ENCODE data around the gene IFI27L1. TPM values are rescaled to one million over a fixed set of nuclear protein-coding genes. Genes with fewer than 3 reads are reported as not detected.

IFI27L1 gene
- total RNA-seq, 4 donors from 2014 or later = 6.2 to 22.6 (median 10.3) TPM

DNA sequence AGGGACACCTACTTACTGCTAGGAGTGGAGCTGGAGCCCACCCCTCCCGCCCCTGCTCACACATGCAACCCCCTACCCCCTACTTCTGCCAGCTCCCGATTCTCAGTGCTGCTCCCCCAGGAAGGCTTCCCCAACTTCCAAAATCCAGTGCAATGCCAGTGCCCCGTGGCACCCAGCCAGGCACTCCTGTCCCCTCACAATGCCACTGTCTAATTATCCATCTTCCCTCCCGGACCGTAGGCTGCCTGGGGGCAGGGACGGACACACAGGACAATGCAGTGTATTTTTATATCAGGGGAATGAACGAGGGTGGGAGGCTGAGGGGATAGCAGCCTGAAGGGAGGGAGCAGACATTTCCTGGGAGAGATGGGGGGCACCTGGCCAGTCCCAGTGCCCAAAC, 42.6 kb upstream of the IFI27L1 start:
- no peak overlapping the region for H3K4me3 ChIP-seq (ENCODE audit: low read depth, poor library complexity, severe bottlenecking)
- 79 to 90% methylated on average over 6 of the region's 7 CpGs for WGBS, 2 donors
- intact Hi-C loops (cut with DNase I; ENCODE audit: low total_unique reads) = loop anchor here (5.0 kb wide), 1 partner anchor 99 kb away; no protein-coding TSS in a partner anchor
- no peak for TF ChIP-seq POLR2A (IDR thresholded peaks at IDR 0.05)
- TF ChIP-seq, protein P1, sequence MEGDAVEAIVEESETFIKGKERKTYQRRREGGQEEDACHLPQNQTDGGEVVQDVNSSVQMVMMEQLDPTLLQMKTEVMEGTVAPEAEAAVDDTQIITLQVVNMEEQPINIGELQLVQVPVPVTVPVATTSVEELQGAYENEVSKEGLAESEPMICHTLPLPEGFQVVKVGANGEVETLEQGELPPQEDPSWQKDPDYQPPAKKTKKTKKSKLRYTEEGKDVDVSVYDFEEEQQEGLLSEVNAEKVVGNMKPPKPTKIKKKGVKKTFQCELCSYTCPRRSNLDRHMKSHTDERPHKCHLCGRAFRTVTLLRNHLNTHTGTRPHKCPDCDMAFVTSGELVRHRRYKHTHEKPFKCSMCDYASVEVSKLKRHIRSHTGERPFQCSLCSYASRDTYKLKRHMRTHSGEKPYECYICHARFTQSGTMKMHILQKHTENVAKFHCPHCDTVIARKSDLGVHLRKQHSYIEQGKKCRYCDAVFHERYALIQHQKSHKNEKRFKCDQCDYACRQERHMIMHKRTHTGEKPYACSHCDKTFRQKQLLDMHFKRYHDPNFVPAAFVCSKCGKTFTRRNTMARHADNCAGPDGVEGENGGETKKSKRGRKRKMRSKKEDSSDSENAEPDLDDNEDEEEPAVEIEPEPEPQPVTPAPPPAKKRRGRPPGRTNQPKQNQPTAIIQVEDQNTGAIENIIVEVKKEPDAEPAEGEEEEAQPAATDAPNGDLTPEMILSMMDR (IDR thresholded peaks at IDR 0.05) = no peak
- no peak for DNase-seq (ENCODE audit: low spot score in 2 of 2)

DNA sequence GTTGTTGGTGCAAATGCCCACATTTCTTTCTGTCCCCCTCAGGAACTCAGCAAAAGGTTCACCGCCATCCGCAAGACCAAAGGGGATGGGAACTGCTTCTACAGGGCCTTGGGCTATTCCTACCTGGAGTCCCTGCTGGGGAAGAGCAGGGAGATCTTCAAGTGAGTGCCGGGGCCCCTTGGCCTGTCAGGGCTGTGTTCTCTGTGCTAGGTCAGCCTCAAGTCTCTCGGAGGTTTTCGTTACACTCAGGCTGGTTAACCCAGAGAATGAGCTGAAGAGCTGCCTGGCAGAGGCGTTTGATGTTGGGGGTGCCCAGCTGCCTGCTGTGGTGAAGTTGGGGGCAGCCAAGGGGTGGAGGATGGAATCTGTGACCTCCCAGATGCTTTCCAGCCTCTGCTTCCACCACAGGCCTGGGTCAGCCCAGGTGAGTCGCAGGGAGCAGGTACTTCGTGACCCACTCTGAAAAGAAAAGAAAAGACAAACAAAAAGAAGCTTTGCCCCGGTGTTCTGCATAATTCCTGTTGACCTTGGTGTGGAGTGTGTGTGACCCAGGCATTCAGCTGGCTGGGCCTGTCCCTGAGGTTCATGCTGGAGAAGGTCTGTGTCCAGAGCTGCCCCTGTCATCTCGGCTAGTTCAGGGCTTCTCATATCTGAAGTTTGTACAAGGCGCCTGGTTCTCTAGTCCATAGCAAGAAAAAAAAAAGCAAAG, 42.0 kb upstream of the IFI27L1 start:
- intact Hi-C loops (cut with DNase I; ENCODE audit: low total_unique reads) = loop anchor here (5.0 kb wide), 1 partner anchor 98 kb away; no protein-coding TSS in a partner anchor
- TF ChIP-seq, protein P1 (IDR thresholded peaks at IDR 0.05) = no peak
- TF ChIP-seq POLR2A (IDR thresholded peaks at IDR 0.05) = no peak
- DNase-seq (ENCODE audit: low spot score in 2 of 2) = no peak
- 91 to 93% methylated on average over 11 of the region's 11 CpGs for WGBS, 2 donors
- H3K4me3 ChIP-seq (ENCODE audit: low read depth, poor library complexity, severe bottlenecking) = no peak overlapping the region

DNA sequence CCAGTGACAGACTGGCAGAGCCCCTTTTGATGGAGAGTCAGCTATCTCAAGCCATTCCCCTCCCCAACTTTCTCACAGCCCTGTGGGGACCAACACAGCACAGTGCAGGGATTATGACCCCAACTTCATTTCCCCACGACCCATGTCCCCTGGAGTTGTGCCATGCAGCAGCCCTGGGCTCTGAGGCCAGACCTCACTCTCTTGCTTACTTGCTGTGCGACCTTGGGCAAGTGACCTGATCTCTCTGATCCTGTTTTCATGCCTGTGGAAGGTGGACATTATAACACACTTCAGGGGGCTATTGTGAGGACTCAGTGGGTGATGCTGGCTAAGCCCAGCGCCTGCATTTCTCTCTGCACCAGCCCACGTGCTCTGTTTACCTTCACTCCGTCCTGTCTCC, 40.9 kb upstream of the IFI27L1 start:
- H3K4me3 ChIP-seq (ENCODE audit: low read depth, poor library complexity, severe bottlenecking) = no peak overlapping the region
- 91 to 95% methylated on average over 5 of the region's 5 CpGs for WGBS, 2 donors
- DNase-seq (ENCODE audit: low spot score in 2 of 2) = no peak
- intact Hi-C loops (cut with DNase I; ENCODE audit: low total_unique reads) = no loop called here
- TF ChIP-seq POLR2A (IDR thresholded peaks at IDR 0.05) = no peak
- TF ChIP-seq, protein P1 (IDR thresholded peaks at IDR 0.05) = no peak

DNA sequence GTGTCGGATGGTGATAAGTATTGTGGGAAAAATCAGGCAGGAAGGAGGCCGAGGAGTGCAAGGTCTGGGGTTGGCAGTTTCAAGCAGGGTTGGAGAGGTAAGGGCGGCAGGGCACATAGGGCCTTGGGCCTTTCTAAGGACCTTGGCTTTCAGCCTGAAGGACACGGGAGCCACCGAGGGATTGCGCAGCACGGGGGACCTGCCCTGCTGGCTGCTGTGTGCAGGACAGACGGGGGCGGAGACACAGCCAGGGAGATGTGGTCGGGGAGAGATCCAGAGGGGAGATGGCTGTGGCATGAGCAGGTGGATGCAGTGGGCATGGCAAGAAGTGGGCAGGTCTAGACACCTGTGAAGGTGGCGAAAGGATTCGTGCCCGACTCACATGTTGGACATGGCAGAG, 40.3 kb upstream of the IFI27L1 start:
- no peak for DNase-seq (ENCODE audit: low spot score in 2 of 2)
- TF ChIP-seq, protein P1 (IDR thresholded peaks at IDR 0.05) = no peak
- TF ChIP-seq POLR2A (IDR thresholded peaks at IDR 0.05) = no peak
- H3K4me3 ChIP-seq (ENCODE audit: low read depth, poor library complexity, severe bottlenecking) = no peak overlapping the region
- WGBS, 2 donors = 89 to 90% methylated on average over 13 of the region's 13 CpGs
- intact Hi-C loops (cut with DNase I; ENCODE audit: low total_unique reads) = no loop called here

DNA sequence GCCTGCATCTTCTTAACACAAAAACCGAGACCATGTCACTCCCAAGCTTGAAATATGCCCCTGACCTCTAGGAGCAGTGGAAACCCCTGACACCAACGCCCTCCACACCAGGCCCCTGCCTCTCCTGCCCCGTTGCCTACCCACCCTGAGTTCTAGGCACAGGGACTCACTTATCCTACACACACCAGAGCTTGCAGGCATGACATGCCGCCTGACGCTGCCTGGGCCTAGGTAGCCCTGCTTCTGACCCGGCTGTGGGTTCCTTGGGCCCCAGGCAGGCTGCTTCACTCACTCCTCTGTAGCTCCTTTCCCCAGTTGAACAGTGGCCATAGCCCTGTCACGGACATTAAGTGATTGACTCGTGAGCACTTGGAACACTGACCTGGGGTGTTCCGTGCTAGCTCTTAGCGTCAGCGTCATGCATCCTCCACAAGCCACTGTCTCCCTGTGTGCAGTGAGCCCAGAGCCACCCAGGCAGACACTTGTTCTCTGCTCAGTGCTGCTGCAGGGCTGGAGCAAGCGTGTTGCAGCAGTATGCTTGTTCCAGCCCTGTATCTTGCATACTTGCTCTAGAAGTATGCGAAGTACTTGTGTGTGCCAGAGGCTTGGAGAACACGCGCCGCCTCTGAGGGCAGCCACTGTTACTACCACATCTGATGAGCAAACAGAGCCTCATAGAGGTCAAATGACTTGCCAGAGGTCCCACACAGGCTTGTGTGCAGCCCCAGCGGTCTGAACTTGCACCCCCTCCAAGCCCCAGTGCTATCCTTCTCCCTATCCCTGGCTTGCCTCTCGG, 39.4 kb upstream of the IFI27L1 start:
- WGBS, 2 donors = 66 to 73% methylated on average over 18 of the region's 18 CpGs
- TF ChIP-seq, protein P1 (IDR thresholded peaks at IDR 0.05) = no peak
- no peak for TF ChIP-seq POLR2A (IDR thresholded peaks at IDR 0.05)
- intact Hi-C loops (cut with DNase I; ENCODE audit: low total_unique reads) = no loop called here

More for the DNA sequence above, 39.4 kb upstream of the IFI27L1 start:
- no peak for DNase-seq (ENCODE audit: low spot score in 2 of 2)
- H3K4me3 ChIP-seq (ENCODE audit: low read depth, poor library complexity, severe bottlenecking) = no peak overlapping the region

Measured in lower leg skin (tissue), 4 donors.